ENCODE data around the gene ANKHD1.
"Not testable (repeated sequence)": the region's sequence is repeated elsewhere in the genome, so short reads cannot be mapped to it uniquely, and the experiment has no call there.

The ANKHD1 gene

GRCh38 chr5:140432916-140433315 lies 31.3 kb downstream of the ANKHD1 start:
- peaks cover 63% of the 10 kb centered on the region for H4K20me1 ChIP-seq (ENCODE audit: insufficient read depth, low read length, poor library complexity, severe bottlenecking)
- H3K27me3 ChIP-seq (ENCODE audit: insufficient read depth, low read length, poor library complexity, severe bottlenecking) = no peaks in the 10 kb centered on the region
- peaks cover 72% of the 10 kb centered on the region for H3K79me2 ChIP-seq (ENCODE audit: insufficient read depth, low read length)
- H3F3A ChIP-seq (ENCODE audit: low read depth) = no peaks in the 10 kb centered on the region
- no peak overlapping the region for H3K4me2 ChIP-seq (ENCODE audit: low read depth, low read length, poor library complexity, severe bottlenecking)
- peaks cover 21% of the 10 kb centered on the region for H3K36me3 ChIP-seq (ENCODE audit: insufficient read depth, low read length)
- H3K9me3 ChIP-seq (ENCODE audit: insufficient read depth, low read depth, low read length) = no peaks in the 10 kb centered on the region
- no peaks in the 10 kb centered on the region for H3K9me2 ChIP-seq (replicated peaks; ENCODE audit: low read depth, low read length)
- no peak overlapping the region for H2AFZ ChIP-seq (ENCODE audit: low read length)
- no peak overlapping the region for H3K4me3 ChIP-seq (ENCODE audit: low read length, poor library complexity, severe bottlenecking)
- no peaks in the 10 kb centered on the region for H3K4me1 ChIP-seq (ENCODE audit: insufficient read depth, low read length, poor library complexity, severe bottlenecking)
- H3K9ac ChIP-seq (ENCODE audit: low read depth, low read length, poor library complexity, severe bottlenecking) = no peak overlapping the region
- TF ChIP-seq CTCF (conservative IDR thresholded peaks at IDR 0.05; ENCODE audit: low read length) = no peak
- TF ChIP-seq EZH2phosphoT487 (IDR thresholded peaks at IDR 0.05; ENCODE audit: borderline replicate concordance) = no peak

- not testable (repeated sequence) for H3F3A ChIP-seq (ENCODE audit: low read depth); H3K9me3 ChIP-seq (ENCODE audit: insufficient read depth, low read depth, low read length); H3K27me3 ChIP-seq (ENCODE audit: insufficient read depth, low read length, poor library complexity, severe bottlenecking); H3K9ac ChIP-seq (ENCODE audit: low read depth, low read length, poor library complexity, severe bottlenecking); H3K4me3 ChIP-seq (ENCODE audit: low read length, poor library complexity, severe bottlenecking); H3K4me2 ChIP-seq (ENCODE audit: low read depth, low read length, poor library complexity, severe bottlenecking); H3K4me1 ChIP-seq (ENCODE audit: insufficient read depth, low read length, poor library complexity, severe bottlenecking); H2AFZ ChIP-seq (ENCODE audit: low read length); H4K20me1 ChIP-seq (ENCODE audit: insufficient read depth, low read length, poor library complexity, severe bottlenecking); H3K79me2 ChIP-seq (ENCODE audit: insufficient read depth, low read length); H3K9me2 ChIP-seq (replicated peaks; ENCODE audit: low read depth, low read length)
- peaks cover 35% of the 10 kb centered on the region; the same call in 1 of the 2 replicates for H3K36me3 ChIP-seq (ENCODE audit: insufficient read depth, low read length)
Observed at GRCh38 chr5:140457368-140457767, 55.7 kb downstream of the ANKHD1 start.

GRCh38 chr5:140466981-140467742 lies 65.5 kb downstream of the ANKHD1 start:
- H3K4me1 ChIP-seq (ENCODE audit: insufficient read depth, low read length, poor library complexity, severe bottlenecking) = no peaks in the 10 kb centered on the region
- H3K36me3 ChIP-seq (ENCODE audit: insufficient read depth, low read length) = peaks cover 48% of the 10 kb centered on the region; the same call in 1 of the 2 replicates
- no peaks in the 10 kb centered on the region for H4K20me1 ChIP-seq (ENCODE audit: insufficient read depth, low read length, poor library complexity, severe bottlenecking)

More at GRCh38 chr5:140466981-140467742, 65.5 kb downstream of the ANKHD1 start:
- no peaks in the 10 kb centered on the region for H3F3A ChIP-seq (ENCODE audit: low read depth)
- H3K4me2 ChIP-seq (ENCODE audit: low read depth, low read length, poor library complexity, severe bottlenecking) = no peak overlapping the region
- no peaks in the 10 kb centered on the region for H3K9me2 ChIP-seq (replicated peaks; ENCODE audit: low read depth, low read length)
- no peak overlapping the region for H3K9ac ChIP-seq (ENCODE audit: low read depth, low read length, poor library complexity, severe bottlenecking)
- no peak overlapping the region for H3K4me3 ChIP-seq (ENCODE audit: low read length, poor library complexity, severe bottlenecking)
- no peak for TF ChIP-seq EZH2phosphoT487 (IDR thresholded peaks at IDR 0.05; ENCODE audit: borderline replicate concordance)
- no peak for TF ChIP-seq CTCF (conservative IDR thresholded peaks at IDR 0.05; ENCODE audit: low read length)
- no peak overlapping the region for H2AFZ ChIP-seq (ENCODE audit: low read length)
- no peaks in the 10 kb centered on the region for H3K27me3 ChIP-seq (ENCODE audit: insufficient read depth, low read length, poor library complexity, severe bottlenecking)
- H3K9me3 ChIP-seq (ENCODE audit: insufficient read depth, low read depth, low read length) = no peaks in the 10 kb centered on the region
- H3K79me2 ChIP-seq (ENCODE audit: insufficient read depth, low read length) = no peaks in the 10 kb centered on the region

Data from Loucy (cell line).